ENCODE results near the gene PLIN3.
"Not testable (repeated sequence)": the region's sequence is repeated elsewhere in the genome, so short reads cannot be mapped to it uniquely, and the experiment has no call there.

Gene PLIN3

DNA sequence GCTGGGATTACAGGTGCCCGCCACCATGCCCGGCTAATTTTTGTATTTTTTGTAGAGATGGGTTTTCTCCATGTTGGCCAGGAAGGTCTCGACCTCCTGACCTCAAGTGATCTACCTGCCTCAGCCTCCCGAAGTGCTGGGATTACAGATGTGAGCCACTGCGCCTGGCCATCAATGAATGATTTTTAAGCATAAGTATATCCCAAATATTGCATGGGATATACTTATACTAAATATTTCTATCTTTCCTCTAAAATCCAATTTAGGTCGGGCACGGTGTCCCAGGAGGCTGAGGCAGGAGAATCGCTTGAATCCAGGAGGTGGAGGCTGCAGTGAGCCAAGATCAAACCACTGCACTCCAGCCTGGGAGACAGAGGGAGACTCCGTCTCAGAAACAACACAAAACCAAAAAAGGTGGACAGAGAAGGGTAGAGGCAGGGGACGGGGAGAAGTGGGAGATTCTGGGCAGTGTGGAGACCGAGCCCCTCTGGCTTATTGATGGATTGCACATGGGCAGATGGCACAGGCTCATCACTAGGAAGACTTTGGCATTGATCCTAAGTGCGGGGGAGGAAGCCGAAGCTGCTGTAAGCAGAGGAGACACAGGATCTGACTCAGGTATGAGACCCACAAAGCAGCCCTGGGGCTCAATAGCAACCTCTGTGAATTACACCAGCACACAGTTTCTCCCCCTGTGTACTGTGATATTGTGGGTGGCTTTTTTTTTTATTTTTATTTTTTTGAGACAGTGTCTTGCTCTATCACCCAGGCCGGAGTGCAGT, 21.8 kb upstream of the PLIN3 start:
- DNase-seq: no peak

DNA sequence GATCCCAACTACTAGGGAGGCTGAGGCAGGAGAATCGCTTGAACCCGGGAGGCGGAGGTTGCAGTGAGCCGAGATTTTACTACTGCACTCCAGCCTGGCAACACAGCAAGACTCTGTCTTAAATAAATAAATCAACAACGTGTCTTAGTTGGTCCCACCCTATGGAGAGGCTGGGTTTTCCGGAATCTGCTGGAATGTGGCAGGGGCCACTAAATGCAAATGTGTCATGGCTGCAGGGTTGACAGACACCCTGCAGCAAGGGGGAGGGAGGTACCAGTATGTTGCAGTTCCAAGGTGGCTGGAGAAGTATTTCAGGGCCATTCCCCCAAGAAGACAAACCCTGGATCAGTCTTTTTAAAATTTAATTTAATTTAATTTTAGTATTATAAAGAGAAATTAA, 20.3 kb upstream of the PLIN3 start:
- not testable (repeated sequence) for DNase-seq

DNA sequence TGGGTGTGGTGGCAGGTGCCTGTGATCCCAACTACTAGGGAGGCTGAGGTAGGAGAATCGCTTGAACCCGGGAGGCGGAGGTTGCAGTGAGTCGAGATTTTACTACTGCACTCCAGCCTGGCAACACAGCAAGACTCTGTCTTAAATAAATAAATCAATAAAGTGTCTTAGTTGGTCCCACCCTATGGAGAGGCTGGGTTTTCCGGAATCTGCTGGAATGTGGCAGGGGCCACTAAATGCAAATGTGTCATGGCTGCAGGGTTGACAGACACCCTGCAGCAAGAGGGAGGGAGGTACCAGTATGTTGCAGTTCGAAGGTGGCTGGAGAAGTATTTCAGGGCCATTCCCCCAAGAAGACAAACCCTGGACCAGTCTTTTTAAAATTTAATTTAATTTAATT, 17.5 kb upstream of the PLIN3 start:
- not testable (repeated sequence) for DNase-seq

DNA sequence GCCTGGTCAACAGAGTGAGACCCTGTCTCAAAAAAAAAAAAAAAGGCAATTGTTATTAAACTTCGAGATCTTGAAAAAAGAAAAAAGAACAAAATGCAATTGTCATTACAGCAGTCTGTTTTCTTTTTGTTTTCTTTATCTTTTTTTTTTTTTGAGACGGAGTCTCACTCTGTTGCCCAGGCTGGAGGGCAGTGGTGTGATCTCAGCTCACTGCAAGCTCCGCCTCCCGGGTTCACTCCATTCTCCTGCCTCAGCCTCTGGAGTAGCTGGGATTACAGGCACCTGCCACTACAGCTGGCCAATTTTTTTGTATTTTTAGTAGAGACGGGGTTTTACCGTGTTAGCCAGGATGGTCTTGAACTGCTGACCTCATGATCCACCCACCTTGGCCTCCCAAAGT, 15.4 kb upstream of the PLIN3 start:
- not testable (repeated sequence) for DNase-seq

DNA sequence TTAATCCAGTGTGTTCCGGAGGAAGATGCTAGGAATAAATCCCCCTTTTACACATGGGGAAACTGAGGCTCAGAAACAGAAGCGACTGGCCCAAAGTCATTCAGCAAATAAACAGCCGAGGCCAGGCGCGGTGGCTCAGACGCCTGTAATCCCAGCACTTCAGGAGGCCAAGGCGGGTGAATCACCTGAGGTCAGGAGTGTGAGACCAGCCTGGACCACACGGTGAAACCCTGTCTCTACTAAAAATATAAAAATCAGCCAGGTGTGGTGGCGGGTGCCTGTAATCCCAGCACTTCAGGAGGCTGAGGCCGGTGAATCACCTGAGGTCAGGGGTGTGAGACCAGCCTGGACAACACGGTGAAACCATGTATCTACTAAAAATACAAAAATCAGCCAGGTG, 11.6 kb upstream of the PLIN3 start:
- no peak for DNase-seq

DNA sequence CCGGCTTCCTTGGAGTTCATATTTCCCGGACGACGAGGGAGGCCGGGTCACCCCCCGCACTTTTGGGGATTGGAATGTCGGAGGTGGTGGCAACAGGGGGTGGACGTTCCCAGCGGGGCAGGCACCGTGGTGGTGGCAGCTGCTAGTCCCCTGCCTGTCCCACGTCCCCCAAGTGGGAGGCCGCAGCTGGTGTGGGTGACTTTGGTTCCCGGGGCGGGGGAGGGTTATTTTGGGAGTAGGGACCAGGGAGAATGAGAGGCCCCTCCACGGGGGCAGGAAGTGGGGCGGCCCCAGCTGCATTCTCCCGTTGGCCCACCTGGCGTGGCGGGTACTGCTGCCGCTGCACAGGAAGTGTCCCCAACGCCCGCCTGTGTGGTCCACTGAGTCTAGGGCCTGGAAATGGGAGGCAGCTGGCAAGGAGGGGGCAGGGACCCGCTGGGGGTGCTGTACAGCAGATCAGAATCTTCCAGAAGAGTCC, 11.1 kb upstream of the PLIN3 start:
- DNase-seq: no peak

DNA sequence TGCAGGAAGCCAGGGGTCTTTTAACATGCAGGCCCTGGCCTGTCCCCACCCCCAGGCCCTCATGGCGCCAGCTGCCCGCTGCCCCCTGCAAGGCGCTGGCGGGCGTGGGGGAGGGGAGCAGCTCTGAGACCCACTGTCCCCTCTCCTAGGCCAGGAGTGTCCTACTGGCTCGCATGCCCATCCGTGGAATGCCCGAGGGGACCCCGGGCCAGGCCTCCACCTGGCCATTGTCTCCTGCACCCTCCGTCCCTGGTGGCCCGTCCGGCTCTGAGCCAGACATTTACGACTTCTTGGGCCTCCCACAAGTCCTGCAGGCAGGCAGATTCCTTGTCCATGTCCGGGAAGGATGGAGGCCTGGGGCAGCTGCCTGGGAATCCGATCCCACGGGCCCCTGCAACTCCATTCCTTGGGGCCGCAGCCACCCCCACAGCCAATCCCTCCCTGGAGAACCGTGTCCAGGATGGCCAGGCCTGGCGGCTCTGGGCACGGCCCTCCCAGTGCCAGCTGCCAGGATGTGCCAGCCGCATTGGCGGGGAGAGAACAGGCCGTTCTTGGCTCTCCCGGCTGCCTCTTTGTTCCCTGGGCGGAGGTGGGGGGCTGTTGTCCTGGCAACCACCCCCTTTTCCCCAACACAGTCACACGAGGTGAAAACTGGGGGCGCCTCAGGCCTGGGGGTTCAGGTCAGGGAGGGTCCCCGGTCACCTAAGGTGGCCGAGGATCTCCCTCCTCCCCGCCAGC, 10.5 kb upstream of the PLIN3 start:
- no peak for DNase-seq

DNA sequence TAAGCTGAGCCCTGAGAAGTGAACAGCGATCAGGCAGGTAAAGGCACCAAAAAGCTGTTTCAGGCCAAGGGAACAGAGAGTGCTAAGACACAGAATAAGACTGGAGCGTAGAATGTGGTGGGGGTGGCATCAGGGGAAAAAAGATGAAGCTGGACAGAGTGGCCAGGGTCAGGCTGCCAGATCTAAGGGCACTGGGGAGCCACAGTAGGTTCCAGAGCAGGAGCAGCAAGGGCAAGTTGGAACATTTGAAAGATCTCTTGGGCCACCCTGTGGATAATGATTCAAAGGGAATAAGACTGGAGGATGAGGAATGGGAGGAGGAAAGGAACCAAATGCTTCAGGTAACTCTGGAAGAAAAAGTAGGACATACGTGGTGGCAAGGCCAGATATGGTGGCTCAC, 6.5 kb upstream of the PLIN3 start:
- no peak for DNase-seq

DNA sequence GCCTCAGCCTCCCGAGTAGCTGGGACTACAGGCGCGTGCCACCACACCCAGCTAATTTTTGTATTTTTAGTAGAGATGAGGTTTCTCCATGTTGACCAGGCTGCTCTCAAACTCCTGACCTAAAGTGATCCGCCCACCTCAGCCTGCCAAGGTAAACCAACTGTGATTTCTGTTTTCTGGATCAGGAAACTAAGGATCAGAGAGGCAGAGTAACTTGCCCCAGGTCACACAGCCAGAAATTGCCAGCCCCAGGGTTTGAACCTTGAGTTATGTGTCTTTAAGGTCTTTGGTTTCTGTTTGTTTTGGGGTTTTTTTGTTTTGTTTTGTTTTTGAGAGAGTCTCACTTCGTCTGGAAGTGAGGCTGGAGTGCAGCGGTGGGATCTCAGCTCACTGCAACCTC, 4.2 kb upstream of the PLIN3 start:
- no peak for DNase-seq

DNA sequence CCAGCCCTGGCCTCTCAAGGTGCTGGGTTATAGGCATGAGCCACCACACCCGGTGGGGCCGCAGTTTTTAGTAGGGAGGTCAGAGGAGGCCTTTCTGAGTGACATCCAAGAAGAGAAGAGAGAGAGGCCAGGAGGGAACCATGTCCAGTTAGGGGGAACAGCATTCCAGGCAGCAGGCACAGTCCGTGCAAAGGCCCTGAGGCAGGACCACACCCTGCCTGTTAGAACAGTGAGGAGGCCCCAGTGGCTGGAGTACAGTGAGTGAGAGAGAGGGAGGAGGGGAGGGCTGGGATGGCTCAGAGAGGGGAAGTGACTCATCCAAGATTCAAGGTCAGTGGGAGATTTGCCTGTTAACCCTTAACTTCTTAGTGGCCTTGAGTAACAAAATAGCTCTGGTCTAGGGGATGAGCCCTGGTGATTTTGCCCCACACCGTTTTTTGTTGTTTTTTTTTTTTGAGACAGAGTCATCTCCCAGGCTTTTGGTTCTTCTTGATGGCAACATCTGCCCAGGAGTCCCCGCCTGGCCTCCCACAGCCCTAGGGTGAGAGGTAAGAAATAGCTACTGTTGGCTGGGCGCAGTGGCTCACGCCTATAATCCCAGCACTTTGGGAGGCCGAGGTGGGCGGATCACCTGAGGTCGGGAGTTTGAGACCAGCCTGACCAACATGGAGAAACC, 2.7 kb upstream of the PLIN3 start:
- no peak for DNase-seq

DNA sequence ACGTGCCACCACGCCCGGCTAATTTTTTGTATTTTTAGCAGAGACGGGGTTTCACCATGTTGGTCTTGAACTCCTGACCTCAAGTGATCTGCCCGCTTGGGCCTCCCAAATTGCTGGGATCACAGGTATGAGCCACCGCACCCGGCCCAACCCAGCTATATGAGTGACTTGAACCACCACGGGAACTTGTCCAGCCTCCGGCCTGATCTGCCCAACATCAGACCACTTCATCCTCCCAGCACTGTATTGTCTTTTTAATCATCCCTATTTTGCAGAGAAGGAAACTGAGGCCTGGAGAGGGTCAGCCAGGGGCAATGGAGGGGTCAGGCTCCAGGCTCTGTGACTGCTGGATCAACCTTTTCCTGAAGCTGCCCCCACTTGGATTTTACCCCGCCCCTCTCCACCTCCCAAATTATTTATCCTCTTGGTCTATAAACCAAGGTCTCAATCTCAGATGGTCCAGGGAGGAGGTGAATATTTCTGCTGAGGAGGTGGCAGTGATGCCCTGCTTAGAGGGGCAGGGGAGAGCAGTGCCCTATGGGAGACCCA, 893 bp upstream of the PLIN3 start:
- DNase-seq: no peak

DNA sequence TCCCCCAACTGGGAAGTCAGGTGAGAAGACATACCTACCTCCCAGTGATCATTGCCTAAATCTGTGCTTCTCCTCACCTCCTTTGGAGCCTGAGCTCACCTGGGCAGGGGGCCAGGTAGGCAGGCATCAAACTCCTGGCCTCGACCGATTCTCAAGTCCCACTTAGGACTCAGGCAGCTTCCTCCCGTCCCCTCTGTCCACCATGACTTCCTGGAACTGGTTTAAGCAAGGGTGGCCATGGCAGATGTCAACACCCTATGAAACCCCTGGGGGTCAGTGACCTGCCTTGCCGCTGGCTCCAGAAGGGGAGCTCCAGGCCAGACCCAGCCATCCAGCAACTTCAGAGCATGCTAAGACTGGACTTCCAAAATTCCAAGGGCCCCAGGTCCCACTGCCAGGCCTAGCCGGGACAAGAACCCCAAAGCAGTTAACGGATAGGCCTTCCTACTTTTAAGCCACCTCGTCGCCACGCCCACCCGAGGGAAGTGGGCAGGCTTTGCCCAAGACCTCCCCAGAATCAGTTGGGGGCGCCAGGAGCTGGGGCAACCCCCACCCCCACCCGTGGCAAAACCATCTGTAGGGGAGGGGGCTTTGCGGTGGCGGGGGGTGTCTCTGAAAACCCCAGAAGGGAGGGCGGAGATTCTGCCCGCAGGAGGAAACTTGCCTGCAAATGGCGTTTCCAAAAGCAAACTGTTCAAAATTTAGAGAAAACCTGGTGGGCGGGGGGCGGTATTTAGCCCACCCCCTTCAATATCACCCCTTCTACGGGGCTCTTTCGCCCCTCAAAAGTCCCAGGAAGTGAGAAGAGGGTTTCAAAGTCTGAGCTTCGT, 657 bp downstream of the PLIN3 start:
- DNase-seq: no peak

DNA sequence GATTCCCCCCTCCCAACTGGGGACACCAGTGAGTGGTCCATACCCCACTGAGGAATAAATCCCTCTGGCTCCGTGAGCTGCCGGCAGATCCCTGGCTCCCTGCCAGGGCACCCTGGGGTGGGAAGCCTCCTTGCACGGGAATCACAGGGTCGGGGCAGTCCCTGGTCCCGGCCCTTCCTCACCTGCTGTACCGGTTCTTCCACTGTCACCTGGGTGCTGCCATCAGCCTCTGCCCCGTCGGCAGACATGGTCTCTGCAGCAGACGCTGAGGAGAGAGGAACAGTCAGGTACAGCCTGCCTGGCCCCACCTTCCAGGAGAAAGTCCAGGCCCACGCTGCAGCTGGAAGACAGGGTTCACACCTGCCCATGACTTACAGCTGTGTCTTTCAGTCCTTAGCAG, 6.3 kb downstream of the PLIN3 start:
- peak; percentile 63 for DNase-seq

DNA sequence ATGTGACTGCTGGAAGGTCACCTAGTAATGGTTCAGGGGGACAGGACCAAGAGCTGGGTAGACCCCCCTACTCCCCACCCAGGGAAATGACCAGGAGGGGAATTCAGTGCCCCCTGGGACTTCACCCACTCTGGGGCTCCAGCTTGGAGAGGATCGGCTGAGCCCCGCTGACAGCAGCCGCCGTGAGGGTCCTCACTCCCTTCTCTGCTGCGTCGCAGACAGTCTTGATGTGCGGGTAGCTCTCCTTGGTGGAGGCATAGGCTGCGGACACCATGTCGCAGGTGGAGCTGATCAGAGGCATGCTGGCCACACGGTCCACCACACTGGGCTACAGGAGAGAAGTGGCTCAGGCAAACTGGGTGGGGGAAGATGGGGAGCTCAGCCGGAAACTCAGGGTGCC, 7.8 kb downstream of the PLIN3 start:
- no peak for DNase-seq

DNA sequence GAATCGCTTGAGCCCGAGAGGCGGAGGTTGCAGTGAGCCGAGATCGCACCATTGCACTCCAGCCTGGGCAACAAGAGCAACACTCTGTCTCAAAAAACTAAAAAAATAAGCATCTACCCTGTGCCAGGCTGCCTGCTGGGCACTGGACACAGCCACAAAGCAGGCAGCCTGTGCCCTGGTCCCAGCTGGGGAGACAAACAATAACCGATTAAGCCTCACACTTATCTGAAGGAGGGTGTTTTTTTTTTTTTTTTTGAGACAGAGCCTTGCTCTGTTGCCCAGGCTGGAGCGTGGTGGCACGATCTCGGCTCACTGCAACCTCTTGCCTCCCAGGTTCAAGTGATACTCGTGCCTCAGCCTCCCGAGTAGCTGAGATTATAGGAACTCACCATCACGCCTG, 11.0 kb downstream of the PLIN3 start:
- DNase-seq: not testable (repeated sequence)

DNA sequence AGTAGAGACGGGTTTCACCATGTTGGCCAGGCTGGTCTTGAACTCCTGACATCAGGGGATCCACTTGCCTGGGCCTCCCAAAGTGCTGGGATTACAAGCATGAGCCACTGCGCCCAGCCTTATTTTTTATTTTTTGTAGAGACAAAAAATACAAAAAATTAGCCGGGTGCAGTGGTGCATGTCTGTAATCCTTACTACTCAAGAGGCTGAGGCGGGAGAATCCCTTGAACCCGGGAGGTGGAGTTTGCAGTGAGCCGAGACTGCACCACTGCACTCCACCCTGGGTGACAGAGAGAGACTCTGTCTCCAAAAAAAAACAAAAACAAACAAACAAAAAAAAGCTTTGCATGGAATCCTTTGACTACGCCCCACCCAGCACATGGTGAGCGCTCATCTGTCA, 14.0 kb downstream of the PLIN3 start:
- DNase-seq: not testable (repeated sequence)

DNA sequence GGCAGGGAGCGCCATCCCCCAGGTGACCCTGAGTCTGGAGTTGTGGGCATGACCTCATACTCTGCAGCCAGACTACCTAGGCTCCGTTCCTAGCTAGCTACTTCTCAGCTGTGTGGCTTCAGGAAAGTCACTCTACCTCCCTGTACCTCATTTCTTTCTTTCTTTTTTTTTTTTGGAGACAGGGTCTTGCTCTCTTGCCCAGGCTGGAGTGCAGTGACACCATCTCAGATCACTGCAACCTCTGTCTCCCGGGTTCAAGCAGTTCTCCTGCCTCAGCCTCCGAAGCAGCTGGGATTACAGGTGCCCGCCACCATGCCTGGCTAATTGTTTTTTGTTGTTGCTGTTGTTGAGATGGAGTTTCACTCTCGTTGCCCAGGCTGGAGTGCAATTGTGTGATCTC, 15.0 kb downstream of the PLIN3 start:
- no peak for DNase-seq

DNA sequence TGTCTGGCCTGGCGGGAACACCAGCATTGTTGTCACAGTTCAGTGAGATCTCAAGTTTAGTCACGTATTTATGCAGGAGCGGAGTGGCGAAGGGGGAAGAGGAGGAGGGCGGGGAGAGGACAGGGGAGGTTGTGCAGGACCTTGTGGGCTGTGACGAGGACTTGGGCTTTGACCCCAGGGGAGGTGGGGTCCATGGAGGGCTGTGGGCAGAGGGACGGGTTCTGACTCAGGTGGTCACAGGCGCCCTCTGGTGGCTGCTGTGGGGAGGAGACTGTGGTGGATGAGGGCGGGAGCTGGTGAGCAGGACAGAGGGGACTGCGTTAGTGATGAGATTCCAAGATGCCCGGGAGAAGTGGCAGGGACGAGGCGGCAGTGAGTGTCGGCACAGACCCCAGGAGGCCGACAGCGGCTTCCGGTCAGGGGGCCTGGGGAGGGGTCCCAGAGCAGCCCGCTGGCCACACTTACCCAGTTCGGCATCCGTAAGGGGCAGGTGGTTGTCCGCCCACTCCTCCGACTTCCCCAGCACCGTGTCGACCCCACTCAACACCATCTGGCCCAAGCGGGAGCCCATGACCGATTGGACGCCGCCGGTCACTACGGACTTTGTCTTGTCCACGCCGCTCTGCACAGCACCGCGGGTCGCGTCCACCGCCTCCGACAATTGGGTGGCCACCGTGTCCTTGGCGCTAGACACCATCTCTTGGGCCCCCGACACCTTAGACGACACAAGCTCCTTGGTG, 15.7 kb downstream of the PLIN3 start:
- DNase-seq: peak; percentile 51

DNA sequence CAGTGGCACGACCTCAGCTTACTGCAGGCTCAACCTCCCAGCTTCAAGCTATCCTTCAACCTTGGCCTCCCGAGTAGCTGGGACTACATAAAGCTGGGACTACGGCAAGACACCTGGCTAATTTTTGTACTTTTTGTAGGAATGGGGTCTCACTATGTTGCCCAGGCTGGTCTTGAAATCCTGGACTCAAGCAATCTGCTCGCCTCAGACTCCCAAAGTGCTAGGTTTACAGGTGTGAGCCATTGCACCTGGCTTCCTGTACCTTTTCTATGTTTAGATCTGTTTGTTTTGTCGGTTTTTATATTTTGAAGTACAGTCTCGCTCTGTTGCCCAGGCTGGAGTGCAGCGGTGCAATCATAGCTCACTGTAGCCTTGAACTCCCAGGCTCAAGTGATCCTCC, 18.4 kb downstream of the PLIN3 start:
- DNase-seq: no peak

DNA sequence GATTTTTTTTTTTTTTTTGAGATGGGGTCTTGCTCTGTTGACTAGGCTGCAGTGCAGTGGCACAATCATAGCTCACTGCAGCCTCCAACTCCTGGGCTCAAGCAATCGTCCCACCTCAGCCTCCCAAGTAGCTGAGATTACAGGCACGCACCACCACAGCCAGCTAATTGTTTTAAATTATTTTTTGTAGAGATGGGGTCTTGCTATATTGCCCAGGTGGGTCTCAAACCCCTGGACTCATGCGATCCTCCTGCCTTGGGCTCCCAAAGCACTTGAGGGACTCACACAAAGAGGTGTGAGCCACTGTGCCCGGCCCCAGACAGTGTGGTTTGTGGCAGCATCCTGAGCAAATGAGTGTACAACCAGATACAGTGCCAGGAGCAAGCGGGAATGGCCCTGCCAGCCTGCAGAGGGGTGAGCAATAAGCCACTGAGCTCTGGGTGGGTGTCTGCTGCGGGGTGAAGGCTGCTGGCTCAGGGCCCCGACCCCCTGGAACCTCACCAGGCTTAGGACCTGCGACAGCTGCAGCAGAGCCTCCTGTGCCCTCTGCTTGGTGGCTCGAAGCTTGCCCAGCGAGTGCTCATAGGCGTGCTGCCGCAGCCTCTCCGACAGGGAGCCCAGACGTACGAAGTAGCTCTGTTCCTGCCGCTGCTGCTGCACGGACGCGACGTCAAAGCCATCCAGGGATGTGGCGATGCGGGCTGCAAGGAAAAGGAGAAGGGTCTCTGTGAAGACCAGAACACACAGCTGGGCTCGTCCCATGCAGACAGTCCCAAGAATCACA, 20.1 kb downstream of the PLIN3 start:
- no peak for DNase-seq

DNA sequence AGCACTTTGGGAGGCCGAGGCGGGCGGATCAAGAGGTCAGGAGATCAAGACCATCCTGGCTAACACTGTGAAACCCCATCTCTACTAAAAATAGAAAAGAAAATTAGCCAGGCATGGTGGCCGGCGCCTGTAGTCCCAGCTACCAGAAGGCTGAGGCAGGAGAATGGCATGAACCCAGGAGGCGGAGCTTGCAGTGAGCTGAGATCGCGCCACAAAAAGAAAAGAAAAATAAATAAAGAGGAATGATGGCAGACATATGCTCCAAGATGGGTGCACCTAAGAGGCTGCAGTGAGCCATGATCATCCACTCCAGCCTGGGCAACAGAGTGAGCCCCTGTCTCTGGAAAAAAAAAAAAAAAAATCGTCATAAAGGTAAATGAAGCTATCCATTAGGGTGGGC, 21.5 kb downstream of the PLIN3 start:
- DNase-seq: not testable (repeated sequence)

Measured in NCI-H1105 treated with DMSO at 0.1 percent for 48 hours (cell line).